Peyer's patch (tissue), 4 donors: ENCODE data around the gene ARHGEF19.

Source experiments
- CTCF ChIP-seq, 6 experiments: fragments of 450-650 bp in 4 of 6; fragments of 200-600 bp in 2 of 6; sonication (generic) in 1 of 6; IDR thresholded peaks; one replicate each; pipeline ENCODE4 v1.5.1; 2017 to 2019; ENCODE audit warnings: antibody characterized with exemption in 6 of 6, mild to moderate bottlenecking in 3 of 6, moderate library complexity in 1 of 6
- POLR2A ChIP-seq, 2 donors: fragments of 450-650 bp; IDR thresholded peaks; one replicate each; pipeline ENCODE4 v1.5.1; 2017; ENCODE audit warnings: antibody characterized with exemption in 2 of 2, mild to moderate bottlenecking in 2 of 2, moderate library complexity in 2 of 2

- TF ChIP-seq CTCF (IDR thresholded peaks at IDR 0.05) (no peak), POLR2A (IDR thresholded peaks at IDR 0.05) (no peak)
Observed at GRCh38 chr1:16174261-16174868, 38.1 kb downstream of the ARHGEF19 start.
